ENCODE data around the gene ROGDI. TPM values are rescaled to one million over a fixed set of nuclear protein-coding genes. Genes with fewer than 3 reads are reported as not detected.

Gene ROGDI
- total RNA-seq, 2 donors from 2014 or later, result 21.8 to 25.9 TPM

- no peak overlapping the region for H3K27ac ChIP-seq
- DNase-seq, result no peak
- no peak for ATAC-seq
- 80 to 81% methylated on average over 1 to 5 of the region's 5 CpGs for WGBS, 2 donors
- H3K36me3 ChIP-seq (replicated peaks in 1 of 2; ENCODE audit: insufficient read depth in 1 of 2, low read depth in 2 of 2), result no peaks in the 10 kb centered on the region
- TF ChIP-seq CTCF (IDR thresholded peaks at IDR 0.05), result no peak
- TF ChIP-seq POLR2A (IDR thresholded peaks at IDR 0.05), result no peak
- no peak overlapping the region for H3K4me3 ChIP-seq
- intact Hi-C loops (cut with DNase I), result no loop called here
- H3K27me3 ChIP-seq, result no peaks in the 10 kb centered on the region
- H3K9me3 ChIP-seq, result no peaks in the 10 kb centered on the region
- H3K4me1 ChIP-seq, result peaks cover 13% of the 10 kb centered on the region
Measured at GRCh38 chr16:4772351-4772750, 30.1 kb downstream of the ROGDI start.

GRCh38 chr16:4771646-4772045 lies 30.8 kb downstream of the ROGDI start:
- intact Hi-C loops (cut with DNase I), result no loop called here
- no peak overlapping the region for H3K4me3 ChIP-seq
- no peaks in the 10 kb centered on the region for H3K36me3 ChIP-seq (replicated peaks in 1 of 2; ENCODE audit: insufficient read depth in 1 of 2, low read depth in 2 of 2)
- DNase-seq (no peak), ATAC-seq (no peak)
- WGBS, 2 donors, result 70 to 80% methylated on average over 3 of the region's 3 CpGs
- no peaks in the 10 kb centered on the region for H3K27me3 ChIP-seq
- no peaks in the 10 kb centered on the region for H3K9me3 ChIP-seq
- peaks cover 13% of the 10 kb centered on the region for H3K4me1 ChIP-seq
- TF ChIP-seq CTCF (IDR thresholded peaks at IDR 0.05) (no peak), POLR2A (IDR thresholded peaks at IDR 0.05) (no peak)
- H3K27ac ChIP-seq, result no peak overlapping the region

- intact Hi-C loops (cut with DNase I), result no loop called here
- H3K27ac ChIP-seq, result peak overlapping the region in 2 of 4 donors; percentile 86 to 87
Measured at GRCh38 chr16:4769306-4769638, 33.2 kb downstream of the ROGDI start.

GRCh38 chr16:4768549-4769305 lies 33.7 kb downstream of the ROGDI start:
- TF ChIP-seq POLR2A (IDR thresholded peaks at IDR 0.05) (peak; percentile 17 to 81 (median 80)), CTCF (IDR thresholded peaks at IDR 0.05) (no peak)
- Histone ChIP-seq H3K9me3 (no peaks in the 10 kb centered on the region), H3K4me3 (peak overlapping the region; percentile 10 to 35), H3K27ac (peak overlapping the region; percentile 72 to 87 (median 79)), H3K27me3 (no peaks in the 10 kb centered on the region), H3K4me1 (peaks cover 27% of the 10 kb centered on the region), H3K36me3 (replicated peaks in 1 of 2; ENCODE audit: insufficient read depth in 1 of 2, low read depth in 2 of 2) (peaks cover 0 to 2% of the 10 kb centered on the region in 2 donors)
- intact Hi-C loops (cut with DNase I), result no loop called here
- WGBS, 2 donors, result 3 to 6% methylated on average over 24 to 48 of the region's 48 CpGs
- DNase-seq, result peak; percentile 97 to 98 (median 98)
- ATAC-seq, result peak; percentile 91

More at GRCh38 chr16:4769306-4769638, 33.2 kb downstream of the ROGDI start:
- H3K36me3 ChIP-seq (replicated peaks in 1 of 2; ENCODE audit: insufficient read depth in 1 of 2, low read depth in 2 of 2), result no peaks in the 10 kb centered on the region
- ATAC-seq (no peak), DNase-seq (no peak)
- no peaks in the 10 kb centered on the region for H3K27me3 ChIP-seq
- no peak for TF ChIP-seq CTCF (IDR thresholded peaks at IDR 0.05)
- H3K9me3 ChIP-seq, result no peaks in the 10 kb centered on the region
- no peak overlapping the region for H3K4me3 ChIP-seq
- peaks cover 27% of the 10 kb centered on the region for H3K4me1 ChIP-seq
- 41% methylated on average over 7 of the region's 7 CpGs for WGBS, 2 donors

All from body of pancreas (tissue), 4 donors.